C4-2B (cell line): ENCODE measurements around the gene NINL.

ENCODE experiments used
- H3K27ac ChIP-seq: fragments of 450-650 bp; 2 replicates; pipeline ENCODE4 v1.5.1; 2017
- ZFX ChIP-seq: fragments of 450-650 bp; IDR thresholded peaks from 2 replicates; pipeline ENCODE4 v1.6.1; 2017
- TF ChIP-seq, protein P1 (sequence below): fragments of 450-650 bp; conservative IDR thresholded peaks from 2 replicates; pipeline ENCODE4 v1.5.1; 2017; ENCODE audit warnings: mild to moderate bottlenecking

NINL gene

DNA sequence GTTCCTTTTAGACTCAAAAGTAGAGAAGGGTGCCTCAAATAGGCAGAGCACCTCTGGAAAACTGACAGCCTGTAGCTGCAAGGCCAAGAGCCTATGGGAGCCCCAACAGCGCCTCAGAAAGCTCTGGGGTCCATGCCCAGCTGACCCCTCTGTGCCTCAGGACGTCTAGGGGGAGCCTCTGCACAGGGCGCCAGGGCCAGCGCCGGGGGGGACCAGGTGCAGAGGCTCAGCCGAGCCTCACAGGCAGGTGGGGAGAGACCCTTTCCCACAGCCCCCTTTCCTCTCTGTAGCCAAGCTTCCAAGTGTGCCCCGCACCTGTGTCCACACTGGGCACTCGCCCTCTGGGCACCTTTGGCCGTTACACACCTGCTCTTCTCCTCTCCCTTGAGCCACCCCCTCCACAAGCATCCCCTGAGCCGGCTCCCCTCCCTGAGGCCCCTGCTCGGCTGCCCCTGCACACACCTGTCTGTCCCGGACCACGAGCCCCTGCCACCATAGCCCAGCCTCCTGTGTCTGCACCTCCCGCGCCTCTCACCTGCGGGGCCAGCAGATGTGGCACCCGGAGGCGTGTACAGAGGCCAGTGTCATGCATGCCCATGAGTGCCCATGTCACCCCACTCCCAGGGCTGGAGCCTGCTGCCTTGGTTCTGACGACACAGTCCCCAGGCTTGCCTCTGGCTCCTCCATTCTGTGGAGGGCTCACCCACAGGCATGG lies 124.6 kb downstream of the NINL start:
- H3K27ac ChIP-seq: no peak overlapping the region
- TF ChIP-seq, protein P1, sequence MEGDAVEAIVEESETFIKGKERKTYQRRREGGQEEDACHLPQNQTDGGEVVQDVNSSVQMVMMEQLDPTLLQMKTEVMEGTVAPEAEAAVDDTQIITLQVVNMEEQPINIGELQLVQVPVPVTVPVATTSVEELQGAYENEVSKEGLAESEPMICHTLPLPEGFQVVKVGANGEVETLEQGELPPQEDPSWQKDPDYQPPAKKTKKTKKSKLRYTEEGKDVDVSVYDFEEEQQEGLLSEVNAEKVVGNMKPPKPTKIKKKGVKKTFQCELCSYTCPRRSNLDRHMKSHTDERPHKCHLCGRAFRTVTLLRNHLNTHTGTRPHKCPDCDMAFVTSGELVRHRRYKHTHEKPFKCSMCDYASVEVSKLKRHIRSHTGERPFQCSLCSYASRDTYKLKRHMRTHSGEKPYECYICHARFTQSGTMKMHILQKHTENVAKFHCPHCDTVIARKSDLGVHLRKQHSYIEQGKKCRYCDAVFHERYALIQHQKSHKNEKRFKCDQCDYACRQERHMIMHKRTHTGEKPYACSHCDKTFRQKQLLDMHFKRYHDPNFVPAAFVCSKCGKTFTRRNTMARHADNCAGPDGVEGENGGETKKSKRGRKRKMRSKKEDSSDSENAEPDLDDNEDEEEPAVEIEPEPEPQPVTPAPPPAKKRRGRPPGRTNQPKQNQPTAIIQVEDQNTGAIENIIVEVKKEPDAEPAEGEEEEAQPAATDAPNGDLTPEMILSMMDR: no peak
- TF ChIP-seq ZFX: no peak

DNA sequence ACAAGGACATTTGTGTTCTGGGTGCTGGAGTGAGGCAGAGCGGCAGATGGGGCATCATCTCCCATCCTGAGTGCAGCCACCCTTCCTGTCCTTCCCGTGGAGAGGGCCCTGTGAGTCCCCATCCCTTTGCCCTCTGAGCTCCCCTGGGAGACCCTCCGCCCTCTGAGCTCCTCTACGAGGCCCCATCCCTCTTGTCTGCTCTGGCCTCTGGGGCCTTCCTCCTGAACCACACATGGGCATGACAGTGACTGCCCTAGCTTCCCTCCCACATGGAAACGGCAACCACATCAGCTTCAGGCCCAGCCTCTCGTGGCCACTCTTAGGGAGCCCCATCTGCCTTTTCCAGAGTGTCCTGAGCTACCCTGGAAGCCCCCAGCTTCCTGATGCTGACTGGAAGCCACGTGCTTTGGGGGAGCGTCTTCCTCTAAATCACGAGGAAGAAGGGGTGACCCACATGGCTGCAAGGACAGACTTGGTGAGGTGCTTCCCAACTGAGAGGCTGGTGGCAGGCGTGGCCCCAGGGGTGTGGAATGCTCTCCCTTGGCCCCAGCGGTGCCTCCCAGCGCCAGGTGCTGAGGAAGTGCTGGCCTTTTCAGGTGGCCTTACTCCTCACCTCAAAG lies 125.3 kb downstream of the NINL start:
- no peak overlapping the region for H3K27ac ChIP-seq
- TF ChIP-seq ZFX: no peak
- TF ChIP-seq, protein P1: no peak

DNA sequence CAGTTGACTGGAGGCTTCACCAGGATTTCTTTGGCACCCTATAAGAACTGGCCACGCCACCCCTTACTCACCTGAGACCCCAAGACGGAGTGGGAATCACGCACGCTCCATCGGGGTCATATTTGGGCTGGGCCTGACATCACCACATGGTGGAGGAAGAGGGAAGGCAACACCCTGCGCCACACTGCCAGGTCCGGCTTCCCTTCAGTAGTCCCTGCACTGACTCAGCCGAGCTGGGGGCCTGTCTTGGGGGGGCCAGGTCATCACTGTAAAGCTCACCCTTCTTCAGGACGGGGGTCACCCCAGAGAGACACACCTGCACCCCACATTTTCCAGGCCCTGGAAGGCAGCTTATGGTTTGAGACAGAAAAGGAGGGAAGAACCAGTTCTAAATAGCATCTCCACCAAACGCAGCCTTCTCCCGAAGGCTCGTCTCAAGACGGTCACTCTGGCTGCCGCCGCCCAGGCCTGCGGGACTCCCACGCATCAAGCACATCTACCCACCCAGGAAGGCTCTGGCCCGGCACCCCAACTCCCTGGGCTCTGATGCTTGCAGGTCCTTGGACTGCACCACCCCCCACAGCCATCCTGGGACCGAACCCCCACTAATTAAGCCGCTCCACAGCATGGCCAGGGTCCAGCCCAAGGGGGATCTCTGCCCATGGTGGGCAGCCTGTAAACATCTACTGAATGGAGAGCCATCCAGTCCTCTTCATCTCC lies 126.1 kb downstream of the NINL start:
- TF ChIP-seq, protein P1: no peak
- TF ChIP-seq ZFX: no peak
- H3K27ac ChIP-seq: no peak overlapping the region

DNA sequence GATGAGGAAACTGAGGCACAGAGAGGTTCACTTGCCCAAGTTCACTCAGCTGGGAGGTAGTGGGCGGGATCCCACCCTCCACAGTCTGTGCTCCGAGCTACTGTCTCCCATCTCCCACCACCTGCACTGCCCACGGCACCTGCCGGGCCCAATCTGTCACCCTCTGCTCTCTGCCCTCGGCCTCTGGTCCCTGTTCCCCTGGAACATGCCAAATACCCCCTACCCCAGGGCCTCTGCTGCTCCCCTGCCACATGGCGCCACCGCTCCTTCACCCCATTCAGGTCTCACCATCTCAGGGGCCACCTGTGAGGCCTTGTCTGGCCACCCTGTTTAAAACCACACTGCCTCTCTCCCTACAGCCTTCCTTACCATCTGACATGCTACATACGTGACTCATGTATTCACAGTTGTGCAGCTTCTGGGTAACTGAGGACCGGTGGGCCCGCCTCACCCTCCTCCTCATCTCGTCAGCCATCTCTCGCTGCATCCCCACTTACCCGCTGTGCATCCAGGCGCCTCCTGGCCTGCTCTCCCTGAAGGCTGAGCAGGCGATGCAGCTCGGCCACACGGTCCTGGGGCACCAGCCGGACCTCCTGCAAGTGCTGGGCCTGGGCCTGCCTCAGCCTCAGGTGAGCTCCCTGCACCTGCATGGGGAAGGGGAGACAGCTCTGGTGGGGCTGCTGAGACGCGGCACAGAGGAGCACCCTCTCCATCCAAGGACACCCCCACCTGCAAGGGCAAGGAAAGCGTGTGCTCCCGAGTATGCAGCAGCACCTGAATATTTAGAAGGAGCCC lies 127.2 kb downstream of the NINL start:
- TF ChIP-seq ZFX: no peak
- TF ChIP-seq, protein P1: no peak
- no peak overlapping the region for H3K27ac ChIP-seq

DNA sequence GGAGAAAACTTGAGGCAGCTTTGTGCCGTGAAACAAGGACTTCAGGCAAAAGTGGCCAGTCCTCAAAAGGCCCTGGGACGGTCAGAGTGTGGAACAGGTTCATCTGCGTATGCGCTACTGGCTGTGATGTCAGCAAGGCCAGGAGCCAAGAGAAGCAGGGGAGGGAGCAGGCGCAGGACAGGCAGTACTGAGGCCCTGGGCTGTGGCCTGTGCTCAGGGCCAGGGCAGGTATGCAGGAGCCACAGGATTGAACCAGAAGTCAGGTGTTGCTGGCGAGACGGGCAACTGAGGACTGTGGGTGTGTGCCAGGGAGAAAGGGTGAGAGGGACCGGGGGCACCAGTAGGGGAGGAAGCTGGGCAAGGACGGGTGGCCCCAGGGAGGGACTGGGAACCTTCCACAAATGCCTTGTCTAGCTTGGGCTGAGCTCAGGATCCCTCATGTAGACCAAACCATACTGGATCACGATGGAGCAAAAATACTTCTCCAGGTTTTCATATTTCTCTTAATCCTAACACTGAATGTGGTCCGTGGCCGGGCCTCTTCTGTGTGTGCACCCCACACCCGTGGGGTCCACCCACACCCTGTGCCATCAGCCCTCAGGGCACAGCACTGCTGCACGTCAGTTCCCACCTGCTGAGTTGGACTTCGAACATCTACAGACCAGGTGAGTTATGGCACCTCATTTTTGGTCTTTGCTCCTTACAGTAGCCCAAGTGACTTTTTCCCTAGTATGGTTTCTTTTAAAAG lies 131.0 kb downstream of the NINL start:
- TF ChIP-seq, protein P1: no peak
- no peak for TF ChIP-seq ZFX
- H3K27ac ChIP-seq: no peak overlapping the region

DNA sequence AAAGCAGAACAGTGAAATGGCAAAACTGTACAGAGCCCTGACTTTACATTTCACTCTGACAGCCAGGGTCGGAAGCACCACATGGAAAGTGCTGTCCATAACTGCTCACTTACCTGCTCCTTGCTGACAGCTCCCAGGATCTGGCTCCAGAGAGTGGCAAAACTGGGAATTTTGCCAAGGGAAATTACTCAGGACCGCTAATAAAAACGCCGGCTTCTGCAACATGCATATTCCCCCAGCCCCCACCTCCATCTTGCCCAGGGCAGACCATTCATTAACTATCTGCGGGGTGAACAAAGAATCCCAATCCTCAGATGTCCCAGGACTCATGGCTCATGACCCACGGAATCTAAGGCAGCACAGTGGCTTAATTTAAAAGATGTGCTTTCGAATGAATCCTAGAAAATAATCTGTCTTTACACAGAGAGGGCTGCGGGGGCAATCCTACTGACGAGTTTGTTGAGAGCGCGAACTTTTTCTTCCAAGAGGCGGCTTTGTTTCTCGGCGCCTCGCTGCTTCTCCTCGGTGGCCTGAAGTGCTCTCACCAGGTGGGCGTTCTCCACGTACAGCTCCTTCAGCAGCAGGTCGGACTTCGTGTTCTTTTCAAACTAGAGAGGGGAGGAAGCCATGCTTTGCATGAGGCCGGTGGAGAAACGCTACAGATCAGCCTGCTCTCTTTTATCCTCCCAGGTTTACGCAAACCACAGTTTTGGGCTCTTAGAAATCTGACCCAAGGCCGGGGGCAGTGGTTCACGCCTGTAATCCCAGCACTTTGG lies 132.1 kb downstream of the NINL start:
- TF ChIP-seq, protein P1: no peak
- no peak for TF ChIP-seq ZFX
- no peak overlapping the region for H3K27ac ChIP-seq
